SKM-1 treated with dmso at 0.1 percent for 144 hours (cell line): Measurements from ENCODE around the gene ARSD.

Experiments
- DNase-seq: peaks from one replicate; lab custom pipeline; 2025; ENCODE audit not compliant: unreplicated experiment; lab: John Stamatoyannopoulos, UW

ARSD gene

GRCh38 chrX:2855761-2856160 is 73.4 kb downstream of the ARSD start:
- no peak for DNase-seq

GRCh38 chrX:2854918-2855317 is 74.2 kb downstream of the ARSD start:
- DNase-seq = no peak
